B cell (primary cell): ENCODE results near the gene UBE2O.

Experiments
- CTCF ChIP-seq: fragments of 200-600 bp; IDR thresholded peaks from one replicate; pipeline ENCODE4 v1.8.0; 2022; ENCODE audit warnings: antibody characterized with exemption, mild to moderate bottlenecking
- EZH2 ChIP-seq: IDR thresholded peaks from 2 replicates; pipeline ENCODE4 v1.6.1; 2012; ENCODE audit warnings: borderline replicate concordance, low read depth, mild to moderate bottlenecking, moderate library complexity, low read length; ENCODE audit not compliant: insufficient read depth, poor library complexity, severe bottlenecking

- TF ChIP-seq CTCF = no peak
- TF ChIP-seq EZH2 = no peak
Observed at GRCh38 chr17:76343106-76343505, 109.8 kb downstream of the UBE2O start.
